Endothelial cell of umbilical vein (primary cell): ENCODE results near the gene RALGPS1. TPM values are rescaled to one million over a fixed set of nuclear protein-coding genes. Genes with fewer than 3 reads are reported as not detected.

Experiments used
- BruUV-seq: library from RNA; stranded (reverse); fragments of 400-500 nt; replicated peaks from 2 replicates; lab custom pipeline; 2021; lab: Mats Ljungman, UMichigan
- CTCF ChIA-PET: fragments of 300-600, 350-600 bp; sonication (Branson Sonifier 250); formaldehyde crosslinking; loops from one replicate; lab custom pipeline; 2021; ENCODE audit warnings: antibody characterized with exemption, inconsistent platforms; lab: Charles Lee
- POLR2A ChIA-PET: fragments of 300-600, 350-600 bp; sonication (Branson Sonifier 250); formaldehyde crosslinking; loops from one replicate; lab custom pipeline; 2021; ENCODE audit warnings: antibody characterized with exemption, inconsistent platforms; lab: Charles Lee
- DNase-seq: peaks from one replicate; pipeline ENCODE4 v3.0.0-alpha.2; 2011; ENCODE audit warnings: low read depth, low spot score
- FAIRE-seq: peaks from 2 replicates; lab custom pipeline; 2011; peaks lifted over from hg19 to GRCh38; lab: Jason Lieb, UNC
- H2AFZ ChIP-seq: 2 replicates; pipeline ENCODE4 v1.6.0; 2012; ENCODE audit warnings: low read depth, low read length, control low read depth, inconsistent platforms
- H3K27ac ChIP-seq: 2 replicates; pipeline ENCODE4 v1.5.1; 2011; ENCODE audit warnings: low read depth, mild to moderate bottlenecking, control low read depth, low read length, moderate library complexity; ENCODE audit not compliant: insufficient read depth
- H3K27me3 ChIP-seq, 2 experiments: 2 replicates each; pipeline versions ENCODE4 v1.6.0 to v1.6.1; 2011; ENCODE audit warnings: low read length in 2 of 2, mixed read lengths in 1 of 2; ENCODE audit not compliant: control insufficient read depth in 2 of 2, insufficient read depth in 2 of 2
- H3K36me3 ChIP-seq, 2 experiments: 2 replicates in 1 of 2; 3 replicates in 1 of 2; pipeline ENCODE4 v1.5.1; 2011; ENCODE audit warnings: low read length in 2 of 2, mild to moderate bottlenecking in 1 of 2, moderate library complexity in 1 of 2; ENCODE audit not compliant: control insufficient read depth in 2 of 2, insufficient read depth in 2 of 2; ENCODE audit errors: extremely low read depth in 1 of 2
- H3K4me1 ChIP-seq: 3 replicates; pipeline ENCODE4 v1.5.1; 2011; ENCODE audit warnings: mild to moderate bottlenecking, low read length; ENCODE audit not compliant: control insufficient read depth, insufficient read depth; ENCODE audit errors: extremely low read depth
- H3K4me2 ChIP-seq: 2 replicates; pipeline ENCODE4 v1.6.1; 2011; ENCODE audit warnings: low read length, control low read depth, mixed read lengths; ENCODE audit not compliant: insufficient read depth
- H3K4me3 ChIP-seq, 3 experiments: fragments of 200-600 bp in 1 of 3; sonication (generic), shearing (Covaris generic) in 1 of 3; replicated peaks in 1 of 3; 2 replicates each; pipeline ENCODE4 v1.5.1; 2011 to 2016; ENCODE audit warnings: control low read depth in 3 of 3, low read length in 3 of 3, mild to moderate bottlenecking in 2 of 3, inconsistent platforms in 1 of 3, low read depth in 1 of 3, moderate library complexity in 1 of 3; ENCODE audit not compliant: insufficient read depth in 1 of 3
- H3K79me2 ChIP-seq: 2 replicates; pipeline ENCODE4 v1.6.0; 2012; ENCODE audit warnings: low read length, inconsistent platforms; ENCODE audit not compliant: control insufficient read depth, insufficient read depth
- H3K9ac ChIP-seq: replicated peaks from 2 replicates; pipeline ENCODE3; 2011; ENCODE audit warnings: low read length, control low read depth; ENCODE audit not compliant: insufficient read depth; ENCODE audit errors: extremely low read depth
- H3K9me1 ChIP-seq: replicated peaks from 3 replicates; pipeline ENCODE4 v1.6.0; 2011; ENCODE audit warnings: mild to moderate bottlenecking, low read length; ENCODE audit not compliant: control insufficient read depth, insufficient read depth; ENCODE audit errors: extremely low read depth
- H3K9me3 ChIP-seq: replicated peaks from 2 replicates; pipeline ENCODE4 v1.5.1; 2012; ENCODE audit warnings: low read length, inconsistent platforms; ENCODE audit not compliant: control insufficient read depth, insufficient read depth
- H4K20me1 ChIP-seq: replicated peaks from 2 replicates; pipeline ENCODE3; 2011; ENCODE audit warnings: mild to moderate bottlenecking, low read length; ENCODE audit not compliant: control insufficient read depth, insufficient read depth; ENCODE audit errors: extremely low read depth
- FOS ChIP-seq: IDR thresholded peaks from 2 replicates; pipeline ENCODE4 v1.6.1; 2011; ENCODE audit warnings: mild to moderate bottlenecking, low read length, moderate library complexity, borderline replicate concordance; ENCODE audit not compliant: insufficient read depth
- JUN ChIP-seq: IDR thresholded peaks from 2 replicates; pipeline ENCODE4 v1.6.1; 2011; ENCODE audit warnings: borderline replicate concordance, low read depth; ENCODE audit not compliant: insufficient read length, insufficient read depth
- POLR2A ChIP-seq: IDR thresholded peaks from 2 replicates; pipeline ENCODE4 v1.6.1; 2012; ENCODE audit warnings: low read depth, mild to moderate bottlenecking, control low read depth, low read length
- POLR2AphosphoS5 ChIP-seq: IDR thresholded peaks from 2 replicates; pipeline ENCODE4 v1.6.1; 2012; ENCODE audit warnings: low read depth, mild to moderate bottlenecking, control low read depth, low read length, moderate library complexity; ENCODE audit not compliant: insufficient read depth
- dilution Hi-C: fragments of 300-500 bp; cut with MboI; formaldehyde crosslinking; loops from one replicate; pipeline ENCODE4 v1.15.0; 2019; ENCODE audit warnings: low sequenced_read_pairs; ENCODE audit not compliant: extremely low pct_ligation_motif_present
- intact Hi-C: fragments of 100-400 bp; cut with micrococcal nuclease; formaldehyde crosslinking; loops from one replicate; pipeline ENCODE4 v1.10.0; 2022
- polyA plus RNA-seq, 4 experiments: library from polyadenylated mRNA; depleted of rRNA in 3 of 4; stranded (reverse) in 3 of 4; unstranded in 1 of 4; fragments of >200 nt; gene quantifications; 2 replicates each; pipeline versions ENCODE4 v1.2.1 to v1.2.3, GENCODE V29; 2011 to 2012; ENCODE audit warnings: missing spikeins in 1 of 4
- total RNA-seq: library from RNA; stranded (reverse); gene quantifications from 2 replicates; pipeline ENCODE4 v1.2.3, GENCODE V29; 2021
- TF ChIP-seq, protein P1 (sequence below), 2 donors: IDR thresholded peaks; 1 replicate in 1 of 2; 2 replicates in 1 of 2; pipeline ENCODE4 v1.5.1; 2011; ENCODE audit warnings: low read length in 2 of 2, mild to moderate bottlenecking in 2 of 2, moderate library complexity in 2 of 2, control low read depth in 1 of 2, inconsistent platforms in 1 of 2, low read depth in 1 of 2; ENCODE audit not compliant: insufficient read depth in 1 of 2; ENCODE audit errors: extremely low read depth in 1 of 2

RALGPS1 gene
- total and polyA plus RNA-seq, 2 donors (not counting 3 experiments of a cell fraction or from before 2014, with no cell fraction given): 3.8 to 5.5 TPM

DNA sequence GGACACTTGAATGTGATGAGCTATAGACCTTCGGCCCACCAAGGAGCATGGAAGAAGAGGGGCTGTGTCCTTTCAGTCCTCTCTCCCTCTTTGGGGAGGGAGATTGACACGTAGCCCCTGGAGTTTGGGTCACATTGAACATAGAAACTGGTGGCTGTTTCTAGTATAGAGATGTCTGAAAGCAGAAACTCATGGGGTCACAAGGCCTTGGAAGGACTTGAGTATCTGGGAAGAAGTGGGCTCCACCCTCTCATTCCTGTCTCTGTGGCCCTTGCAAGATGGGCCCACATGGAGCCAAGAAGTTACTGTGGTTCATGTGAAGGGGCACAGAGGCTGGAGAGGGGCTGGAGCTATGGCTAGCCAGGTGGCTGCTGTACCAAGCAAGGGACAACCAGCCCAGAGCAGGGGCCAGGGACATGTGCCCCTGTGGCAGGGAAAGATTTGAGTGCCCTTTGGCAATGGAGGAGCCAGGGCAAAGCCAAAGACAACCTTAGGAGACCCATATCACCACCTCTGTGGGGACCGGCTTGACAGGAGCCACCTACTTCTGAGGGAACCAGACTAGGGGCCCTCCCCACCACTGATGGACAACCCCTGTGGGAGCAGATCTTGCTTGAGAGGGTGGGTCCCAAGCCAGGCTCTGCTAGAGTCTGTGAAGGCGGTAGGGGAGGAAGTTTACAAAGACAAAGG, 220.6 kb downstream of the RALGPS1 start:
- H3K79me2 ChIP-seq: no peaks in the 10 kb centered on the region
- H3K9me3 ChIP-seq: no peaks in the 10 kb centered on the region
- H3K27me3 ChIP-seq: peaks cover 0 to 4% of the 10 kb centered on the region in 2 experiments
- H3K36me3 ChIP-seq: no peaks in the 10 kb centered on the region
- H3K9me1 ChIP-seq: no peaks in the 10 kb centered on the region
- H4K20me1 ChIP-seq: no peaks in the 10 kb centered on the region
- ChIA-PET POLR2A (no interaction called here), CTCF (no interaction called here)
- TF ChIP-seq POLR2A (no peak), FOS (no peak), JUN (no peak), POLR2AphosphoS5 (no peak)
- TF ChIP-seq, protein P1, sequence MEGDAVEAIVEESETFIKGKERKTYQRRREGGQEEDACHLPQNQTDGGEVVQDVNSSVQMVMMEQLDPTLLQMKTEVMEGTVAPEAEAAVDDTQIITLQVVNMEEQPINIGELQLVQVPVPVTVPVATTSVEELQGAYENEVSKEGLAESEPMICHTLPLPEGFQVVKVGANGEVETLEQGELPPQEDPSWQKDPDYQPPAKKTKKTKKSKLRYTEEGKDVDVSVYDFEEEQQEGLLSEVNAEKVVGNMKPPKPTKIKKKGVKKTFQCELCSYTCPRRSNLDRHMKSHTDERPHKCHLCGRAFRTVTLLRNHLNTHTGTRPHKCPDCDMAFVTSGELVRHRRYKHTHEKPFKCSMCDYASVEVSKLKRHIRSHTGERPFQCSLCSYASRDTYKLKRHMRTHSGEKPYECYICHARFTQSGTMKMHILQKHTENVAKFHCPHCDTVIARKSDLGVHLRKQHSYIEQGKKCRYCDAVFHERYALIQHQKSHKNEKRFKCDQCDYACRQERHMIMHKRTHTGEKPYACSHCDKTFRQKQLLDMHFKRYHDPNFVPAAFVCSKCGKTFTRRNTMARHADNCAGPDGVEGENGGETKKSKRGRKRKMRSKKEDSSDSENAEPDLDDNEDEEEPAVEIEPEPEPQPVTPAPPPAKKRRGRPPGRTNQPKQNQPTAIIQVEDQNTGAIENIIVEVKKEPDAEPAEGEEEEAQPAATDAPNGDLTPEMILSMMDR (IDR thresholded peaks at IDR 0.05; ENCODE audit: extremely low read depth in 1 of 2, insufficient read depth in 1 of 2, low read depth in 1 of 2, low read length in 2 of 2): no peak
- no peak overlapping the region for H3K4me3 ChIP-seq
- no peak overlapping the region for H3K9ac ChIP-seq
- H3K4me1 ChIP-seq: no peaks in the 10 kb centered on the region
- H3K27ac ChIP-seq: no peak overlapping the region
- no peak for FAIRE-seq
- no TSS peak for BruUV-seq
- no peak overlapping the region for H3K4me2 ChIP-seq
- intact Hi-C loops (no loop called here), dilution Hi-C loops (no loop called here)
- no peak overlapping the region for H2AFZ ChIP-seq
- no peak for DNase-seq
